G401.6 (cell line): ENCODE data around the gene SENP1.

Experiments
- FAIRE-seq: peaks from 2 replicates; lab custom pipeline; 2012; peaks lifted over from hg19 to GRCh38; lab: Jason Lieb, UNC

SENP1 gene

GRCh38 chr12:48034835-48035805 is 70.8 kb downstream of the SENP1 start:
- FAIRE-seq: no peak

GRCh38 chr12:48033451-48033850 is 72.4 kb downstream of the SENP1 start:
- FAIRE-seq: no peak

GRCh38 chr12:48032597-48032996 is 73.3 kb downstream of the SENP1 start:
- FAIRE-seq: no peak

- no peak for FAIRE-seq
Measured at GRCh38 chr12:48031135-48031960, 74.5 kb downstream of the SENP1 start.

GRCh38 chr12:48030173-48030650 is 75.7 kb downstream of the SENP1 start:
- no peak for FAIRE-seq

GRCh38 chr12:48029491-48030172 is 76.2 kb downstream of the SENP1 start:
- FAIRE-seq: no peak

- no peak for FAIRE-seq
Measured at GRCh38 chr12:48028541-48029431, 77.1 kb downstream of the SENP1 start.

- no peak for FAIRE-seq
Measured at GRCh38 chr12:48027183-48028002, 78.5 kb downstream of the SENP1 start.

GRCh38 chr12:48026060-48026827 is 79.6 kb downstream of the SENP1 start:
- no peak for FAIRE-seq

GRCh38 chr12:48025281-48025680 is 80.6 kb downstream of the SENP1 start:
- FAIRE-seq: no peak

- FAIRE-seq: no peak
Measured at GRCh38 chr12:48024735-48025134, 81.1 kb downstream of the SENP1 start.

GRCh38 chr12:48023386-48023785 is 82.5 kb downstream of the SENP1 start:
- FAIRE-seq: no peak

GRCh38 chr12:48022676-48023385 is 83.0 kb downstream of the SENP1 start:
- FAIRE-seq: no peak

- FAIRE-seq: no peak
Measured at GRCh38 chr12:48022180-48022521, 83.7 kb downstream of the SENP1 start.

GRCh38 chr12:48021485-48022179 is 84.2 kb downstream of the SENP1 start:
- FAIRE-seq: no peak

GRCh38 chr12:48019639-48020265 is 86.1 kb downstream of the SENP1 start:
- FAIRE-seq: no peak

GRCh38 chr12:48018618-48018995 is 87.3 kb downstream of the SENP1 start:
- no peak for FAIRE-seq
